Stimulated activated CD8-positive, alpha-beta memory T cell treated with anti-CD3 and anti-CD28 coated beads, Interleukin-2, amount 100 ng/mL, for 1 hour (primary cell): ENCODE data around the gene C19orf25.
"Not testable (repeated sequence)": the region's sequence is repeated elsewhere in the genome, so short reads cannot be mapped to it uniquely, and the experiment has no call there.

Experiments used
- DNase-seq, 2 donors: peaks; one replicate each; pipeline ENCODE4 v3.0.0-alpha.2; 2020; ENCODE audit warnings: low read depth in 2 of 2

C19orf25 gene

DNA sequence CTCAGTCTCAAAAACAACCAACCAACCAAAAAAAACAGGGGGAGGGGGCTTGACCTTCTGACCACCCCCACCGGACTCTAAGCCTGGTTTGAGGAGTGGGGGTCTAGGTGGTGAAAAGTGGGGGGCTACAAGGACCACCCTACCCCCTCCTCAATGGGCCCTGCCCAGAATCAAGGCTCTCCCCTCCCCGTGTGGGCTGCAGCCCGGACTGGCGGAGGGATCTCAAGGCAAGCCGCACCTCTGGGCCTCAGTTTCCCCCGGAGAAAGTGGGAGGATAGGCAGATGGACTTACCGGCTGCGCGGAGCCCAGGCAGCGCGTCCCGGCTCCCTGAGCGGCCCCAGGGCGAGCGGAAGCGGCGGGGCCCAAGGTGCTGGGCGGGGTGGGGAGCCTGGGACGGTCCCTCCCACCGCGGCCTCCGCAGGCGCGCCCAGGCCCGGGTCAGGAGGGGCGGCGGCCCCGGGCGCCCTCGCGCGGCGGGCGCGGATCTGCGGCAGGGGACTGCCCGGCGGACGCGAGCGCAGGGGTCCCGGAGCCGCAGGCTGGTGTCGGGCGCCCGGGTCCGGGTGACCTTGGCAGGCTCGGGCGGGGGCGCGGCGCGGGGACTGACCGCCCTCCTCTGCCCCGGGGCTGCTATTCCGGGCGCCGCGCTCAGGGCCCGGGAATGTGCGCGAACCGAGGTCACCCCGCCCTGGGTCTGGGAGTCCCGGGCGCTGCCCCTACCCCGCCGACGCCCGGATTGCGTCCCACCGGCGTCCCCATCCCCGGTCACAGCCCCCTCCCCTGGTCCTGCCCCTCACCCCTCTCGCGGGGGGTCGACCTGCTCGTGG lies 33.9 kb upstream of the C19orf25 start, which contains the start of gene ADAMTSL5:
Gene ADAMTSL5, minus strand, starts transcription at position 349 of the 828 bp plus-strand sequence. CDS start 2,076 bp downstream, outside the sequence.
- DNase-seq = peak; percentile 17 to 27

DNA sequence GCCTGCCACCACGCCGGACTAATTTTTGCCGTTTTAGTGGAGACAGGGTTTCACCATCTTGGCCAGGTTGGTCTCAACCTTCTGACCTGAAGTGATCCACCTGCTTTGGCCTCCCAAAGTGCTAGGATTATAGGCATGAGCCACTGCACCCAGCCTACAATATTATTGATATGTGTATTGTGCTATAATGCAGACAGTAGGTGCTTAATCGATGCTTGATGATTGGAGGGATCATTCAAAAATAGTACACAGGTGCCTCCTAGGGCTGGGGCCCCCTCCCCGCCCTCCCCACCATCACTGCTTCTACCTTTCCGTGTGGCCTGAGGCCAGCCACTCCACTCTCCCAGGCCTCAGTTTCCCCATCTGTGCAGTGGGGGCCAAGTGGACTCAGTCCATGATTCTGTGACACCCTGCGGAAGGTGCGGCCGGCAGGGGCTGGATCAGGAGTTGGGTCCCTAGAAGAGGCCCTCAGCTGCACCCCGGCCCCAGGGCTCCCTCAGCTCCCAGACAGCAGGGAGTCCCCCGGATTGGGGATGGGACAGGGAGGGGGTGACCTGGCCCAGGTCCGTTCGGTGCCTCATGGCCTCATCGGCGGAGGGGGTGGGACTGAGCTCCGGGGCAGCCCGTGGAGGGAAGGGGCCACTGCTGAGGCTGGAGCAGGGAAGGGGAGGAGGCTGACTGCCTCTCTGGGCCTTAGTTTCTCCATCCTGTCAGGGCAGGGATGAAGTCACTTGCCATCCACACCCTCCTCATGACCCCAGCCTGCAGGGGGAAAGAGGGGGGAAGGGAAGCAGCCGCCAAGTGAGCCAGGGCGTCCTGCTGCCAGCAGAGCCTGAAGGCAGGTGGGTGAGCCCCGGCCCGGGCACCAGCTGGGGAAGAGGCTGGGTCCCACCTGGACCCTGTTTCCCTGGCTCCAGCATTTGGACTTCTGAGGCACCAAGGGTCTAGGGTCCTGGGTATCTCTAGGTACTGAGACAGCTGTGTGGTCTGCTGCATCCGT lies 32.6 kb upstream of the C19orf25 start:
- DNase-seq = no peak

DNA sequence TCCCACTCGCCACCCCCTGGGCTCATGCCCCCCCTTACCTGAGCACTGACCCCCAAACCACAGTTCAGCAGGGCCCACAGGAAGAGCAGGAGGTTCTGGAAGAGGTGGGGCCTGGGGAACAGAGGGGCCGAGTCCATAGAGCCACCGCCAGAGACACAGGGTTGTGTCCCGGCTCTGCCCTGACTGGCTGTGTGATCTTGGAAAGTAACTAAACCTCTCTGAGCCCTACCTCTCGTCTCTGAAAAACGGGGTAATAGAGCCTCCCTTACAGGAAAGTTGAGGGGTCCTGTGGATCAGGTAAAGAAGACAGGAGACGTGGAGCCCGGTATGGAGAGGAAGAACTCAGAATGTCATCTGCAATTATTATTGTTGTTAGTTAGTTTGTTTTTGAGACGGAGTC lies 31.8 kb upstream of the C19orf25 start:
- DNase-seq = no peak

DNA sequence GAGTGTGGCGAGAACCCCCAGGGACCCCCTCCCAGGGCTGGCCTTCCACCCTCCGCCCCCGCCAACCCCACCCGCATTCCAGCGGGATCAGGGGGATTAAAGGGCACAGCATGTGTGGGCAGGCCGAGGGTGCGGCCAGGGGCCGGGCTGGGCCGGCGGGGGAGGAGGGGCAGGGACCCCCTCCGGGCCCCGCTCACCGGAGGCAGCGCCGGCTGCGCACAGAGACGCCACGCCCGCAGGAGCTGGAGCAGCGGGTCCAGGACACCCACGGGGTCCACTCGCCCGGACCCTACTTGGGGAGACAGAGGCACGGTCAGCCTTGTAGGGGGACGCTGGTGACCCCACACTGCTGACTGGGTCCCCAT lies 31.4 kb upstream of the C19orf25 start:
- DNase-seq = no peak

DNA sequence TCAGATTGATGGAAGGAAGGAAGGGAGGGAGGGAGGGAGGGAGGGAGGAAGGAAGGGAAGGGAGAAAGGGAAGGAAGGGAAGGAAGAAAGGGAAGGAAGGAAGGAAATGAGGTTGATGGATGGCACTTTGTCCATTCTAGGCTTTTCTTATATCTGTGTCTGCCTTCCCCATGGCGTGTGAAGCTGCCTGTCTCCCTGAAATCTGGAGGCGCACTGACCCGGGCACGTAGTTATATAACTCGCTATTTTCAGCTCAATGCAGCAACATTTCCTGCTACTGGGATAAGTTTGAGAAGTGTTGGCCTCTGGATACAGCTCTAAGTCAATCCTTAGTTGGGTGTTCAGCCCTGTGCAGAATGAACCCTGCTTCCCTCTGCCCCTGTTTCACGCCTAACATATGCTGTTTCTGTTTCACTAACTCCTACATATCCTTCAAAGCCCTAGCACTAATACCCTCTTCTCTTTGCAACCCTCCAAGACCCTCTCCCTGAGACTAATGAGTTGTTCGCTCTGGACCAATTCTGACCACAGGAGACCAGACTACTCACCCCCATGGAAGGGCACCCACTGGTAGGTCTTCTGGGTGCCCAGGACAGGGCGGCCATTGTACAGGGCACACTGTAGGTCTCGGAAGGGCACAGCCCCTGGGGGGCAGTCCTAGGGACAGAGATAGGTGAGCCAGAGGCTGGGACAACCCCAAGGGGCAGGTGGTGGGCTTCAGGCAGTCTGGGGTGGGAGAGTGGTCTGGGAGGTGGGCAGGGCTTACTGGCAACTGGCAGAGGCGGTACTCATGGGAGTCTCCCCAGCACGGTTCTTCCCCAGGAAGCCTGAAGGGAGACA lies 30.8 kb upstream of the C19orf25 start:
- no peak for DNase-seq

DNA sequence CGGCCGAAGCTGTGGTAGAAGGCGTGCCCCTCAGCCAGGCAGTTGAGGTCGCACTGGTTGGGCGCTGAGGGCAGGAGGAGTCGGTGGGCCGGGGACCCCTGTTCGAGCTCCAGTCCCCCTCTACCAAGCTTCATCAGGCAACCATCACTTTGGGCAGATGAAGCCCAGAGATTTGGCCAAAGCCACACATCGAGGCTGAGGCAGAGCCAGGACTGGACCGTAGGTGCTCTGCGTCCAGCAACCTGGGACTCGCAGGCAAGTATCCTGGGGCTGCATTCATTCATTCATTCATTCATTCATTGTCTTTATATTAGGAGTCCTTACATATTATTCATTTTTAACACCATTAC lies 29.5 kb upstream of the C19orf25 start:
- no peak for DNase-seq

DNA sequence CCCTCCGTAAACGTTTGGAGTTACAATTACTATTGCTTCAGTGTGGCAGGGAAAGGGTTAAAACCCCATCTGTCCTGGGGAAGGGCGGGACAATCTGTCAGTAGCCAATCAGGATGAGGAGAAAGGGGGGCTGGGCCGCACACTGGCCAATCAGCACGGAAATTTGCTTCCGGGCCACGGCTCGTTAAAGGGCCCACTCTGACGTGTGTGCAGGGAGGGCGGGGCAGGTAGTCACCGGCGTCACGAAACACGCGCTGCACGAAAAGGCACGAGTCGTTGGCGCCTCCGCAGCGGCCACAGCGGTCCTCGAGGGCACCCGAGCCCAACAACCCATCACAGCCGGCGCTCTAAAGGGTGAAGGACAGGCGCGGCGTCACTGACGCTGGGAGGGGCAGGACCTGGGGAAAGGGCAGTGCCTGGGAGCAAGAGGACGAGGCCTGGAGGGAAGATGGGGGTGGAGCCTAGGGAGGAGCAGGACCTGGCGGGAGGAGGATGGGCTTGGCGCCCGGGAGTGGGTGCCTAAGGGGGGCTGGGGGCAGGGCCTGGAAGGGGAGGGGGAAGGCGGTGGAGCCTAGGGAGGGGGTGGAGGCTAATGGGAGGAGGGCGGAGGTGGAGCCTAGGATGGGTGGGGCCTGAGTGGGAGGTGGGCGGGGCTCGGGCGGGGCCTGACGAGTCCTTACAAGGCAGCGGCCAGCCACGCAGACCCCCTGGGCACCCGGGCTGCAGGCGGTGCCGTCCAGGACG lies 28.9 kb upstream of the C19orf25 start:
- peak; percentile 72 to 82 for DNase-seq

DNA sequence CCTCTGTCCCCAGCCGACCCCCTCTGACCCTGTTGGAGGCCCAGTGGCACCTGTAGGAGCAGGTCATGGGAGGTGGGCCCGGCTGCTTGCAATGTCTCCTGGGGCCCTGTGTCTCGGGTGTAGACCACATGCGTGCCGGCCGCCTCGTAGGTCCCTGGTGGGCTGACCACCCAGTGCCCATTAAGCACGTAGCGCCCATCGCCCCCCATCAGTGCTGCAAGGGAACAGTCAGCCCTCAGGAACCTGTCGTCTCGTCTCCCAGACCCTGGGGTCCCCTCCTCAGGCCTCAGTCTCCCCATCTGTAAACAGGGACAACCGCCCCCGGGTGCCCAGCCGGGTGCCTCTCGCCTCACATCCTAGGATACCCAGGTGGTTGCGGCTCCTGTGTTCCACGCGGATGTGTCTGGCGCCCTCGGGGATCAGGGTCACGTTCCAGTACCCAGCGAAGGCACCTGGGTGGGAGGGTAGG lies 28.2 kb upstream of the C19orf25 start:
- no peak for DNase-seq

DNA sequence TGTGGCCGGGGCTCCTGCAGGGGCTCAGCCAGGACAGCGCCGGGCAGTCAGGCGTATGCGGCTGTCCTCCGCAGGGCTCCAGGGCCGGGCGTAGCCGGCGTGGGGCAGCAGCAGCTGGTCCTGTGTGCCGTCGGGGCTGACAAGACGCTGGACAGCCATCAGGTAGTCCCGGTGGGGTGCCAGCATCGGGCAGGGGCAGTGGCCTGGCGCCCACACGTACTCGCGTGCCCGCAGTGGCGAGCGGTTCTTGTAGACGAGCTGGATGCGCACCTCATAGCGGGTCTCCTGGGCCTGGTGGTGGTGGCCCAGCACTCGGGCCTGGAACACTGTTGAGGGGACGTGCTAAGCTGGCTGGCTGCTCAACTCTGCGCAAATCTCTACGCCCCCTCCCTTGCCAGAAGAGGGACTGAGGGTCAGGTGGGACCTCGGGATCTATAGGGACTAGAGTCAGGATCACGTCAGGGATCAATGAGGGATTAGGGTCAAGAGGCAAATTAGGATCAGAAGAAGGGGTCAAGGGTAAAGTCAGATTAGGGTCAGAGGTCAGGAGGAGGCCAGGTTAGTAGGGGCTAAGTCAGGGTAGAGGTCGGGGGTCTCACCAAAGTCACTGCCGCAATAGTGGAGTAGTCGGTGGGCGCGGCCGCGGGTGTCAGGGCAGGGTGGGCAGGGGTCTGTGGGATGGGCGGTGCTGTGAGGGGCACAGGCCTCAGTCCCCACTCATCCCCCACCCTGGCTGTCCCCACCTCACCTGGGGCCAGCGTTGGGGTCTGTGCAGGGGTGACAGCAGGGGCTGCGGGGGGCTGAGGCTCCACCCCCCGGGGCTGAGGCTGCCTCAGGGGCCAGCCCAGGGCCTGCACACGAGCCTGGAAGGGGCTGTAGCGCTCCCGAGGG lies 27.2 kb upstream of the C19orf25 start:
- DNase-seq = no peak

DNA sequence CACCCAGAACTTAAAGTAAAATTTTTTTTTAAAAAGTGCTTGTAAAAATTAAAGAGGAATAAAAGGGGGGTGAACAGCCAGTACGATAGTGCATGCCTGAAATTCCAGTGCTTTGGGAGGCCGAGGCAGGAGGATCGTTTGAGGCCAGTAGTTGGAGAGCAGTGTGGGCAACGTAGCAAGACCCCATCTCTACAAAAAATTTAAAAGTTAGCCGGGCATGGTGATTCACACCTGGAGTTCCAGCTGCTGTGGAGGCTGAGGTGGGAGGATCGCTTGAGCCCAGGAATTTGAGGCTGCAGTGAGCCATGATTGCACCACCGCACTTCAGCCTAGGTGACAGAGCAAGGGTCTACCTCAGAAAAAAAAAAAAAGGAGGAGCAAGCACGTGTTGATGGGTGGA lies 26.0 kb upstream of the C19orf25 start:
- no peak for DNase-seq

DNA sequence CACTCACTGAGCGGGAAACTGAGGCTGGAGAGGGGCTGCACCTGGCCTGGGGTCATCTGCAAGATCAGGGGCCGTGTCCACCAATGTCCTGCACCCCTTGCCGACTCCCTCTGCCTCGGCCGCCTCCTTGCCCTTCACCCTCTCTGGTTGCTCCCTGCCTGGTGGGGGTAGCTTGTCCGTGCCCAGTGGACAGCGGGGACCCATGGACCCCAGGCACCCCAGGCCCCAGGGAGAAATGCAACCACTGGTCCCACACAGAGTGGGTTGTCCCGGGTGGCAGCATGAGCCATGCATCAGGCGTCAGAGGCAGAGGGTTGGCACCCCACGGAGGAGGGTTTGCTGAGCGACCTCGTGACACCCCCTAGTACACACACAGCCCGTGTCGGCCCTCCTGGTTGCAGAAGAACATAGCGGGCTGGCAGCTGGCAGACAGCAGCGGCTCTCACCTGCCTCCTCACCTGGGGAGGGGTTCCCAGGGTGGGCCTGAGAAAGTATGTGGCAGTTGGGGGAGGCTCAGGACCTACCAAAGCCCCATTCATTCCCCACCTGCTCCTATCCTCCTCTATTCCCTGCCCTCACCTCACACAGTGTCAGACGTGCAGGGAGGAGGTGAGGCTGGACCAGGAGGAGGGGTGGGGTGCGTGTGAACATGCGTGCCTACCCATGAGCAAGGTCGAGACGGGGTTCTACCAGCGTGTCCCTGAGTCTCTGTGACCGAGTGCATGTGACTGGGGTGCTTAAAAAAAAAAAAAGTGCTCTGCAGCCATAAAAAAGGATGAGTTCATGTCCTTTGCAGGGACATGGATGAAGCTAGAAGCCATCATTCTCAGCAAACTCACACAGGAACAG lies 25.1 kb upstream of the C19orf25 start:
- DNase-seq = no peak

DNA sequence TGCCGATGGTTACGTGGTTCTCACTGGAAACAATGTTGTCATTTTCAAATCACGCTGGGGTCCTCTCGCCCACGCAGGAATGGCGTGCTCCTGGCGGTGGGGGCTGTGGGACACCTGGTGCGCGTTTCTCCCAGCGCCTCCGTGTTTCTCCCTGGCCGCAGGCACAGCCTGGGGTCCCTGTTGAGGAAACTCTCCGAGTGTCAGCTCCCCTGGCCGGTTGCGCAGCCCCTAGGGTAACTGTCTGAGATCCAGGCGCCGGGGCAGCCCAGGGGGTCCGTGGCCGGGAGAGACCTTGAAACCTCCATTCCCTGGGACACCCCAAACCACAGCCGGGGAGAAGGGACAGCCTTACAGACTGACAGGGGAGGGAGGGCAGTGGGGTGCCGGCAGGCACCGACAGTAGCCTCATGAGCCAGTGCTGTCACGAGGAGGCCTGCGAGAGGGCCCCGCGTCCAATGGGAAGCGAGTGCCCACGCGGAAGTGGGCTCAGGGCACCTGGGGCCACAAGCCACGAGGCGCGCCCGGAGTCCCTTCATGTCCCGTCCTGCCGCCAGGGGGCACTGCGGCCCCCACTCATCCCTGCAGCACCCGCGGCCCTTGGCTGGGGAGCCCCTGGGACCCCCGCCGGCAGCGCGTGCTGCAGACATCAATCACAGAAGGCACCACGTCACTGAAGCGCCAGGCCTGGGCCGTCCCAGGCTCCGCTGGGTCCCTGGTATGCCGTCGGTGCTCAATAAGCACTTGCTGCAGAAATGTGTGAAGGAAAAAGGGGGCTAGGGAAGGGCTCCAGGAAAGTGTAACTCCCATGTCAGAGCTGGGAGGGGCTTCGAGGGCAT lies 24.3 kb upstream of the C19orf25 start:
- DNase-seq = peak; percentile 25 to 33

DNA sequence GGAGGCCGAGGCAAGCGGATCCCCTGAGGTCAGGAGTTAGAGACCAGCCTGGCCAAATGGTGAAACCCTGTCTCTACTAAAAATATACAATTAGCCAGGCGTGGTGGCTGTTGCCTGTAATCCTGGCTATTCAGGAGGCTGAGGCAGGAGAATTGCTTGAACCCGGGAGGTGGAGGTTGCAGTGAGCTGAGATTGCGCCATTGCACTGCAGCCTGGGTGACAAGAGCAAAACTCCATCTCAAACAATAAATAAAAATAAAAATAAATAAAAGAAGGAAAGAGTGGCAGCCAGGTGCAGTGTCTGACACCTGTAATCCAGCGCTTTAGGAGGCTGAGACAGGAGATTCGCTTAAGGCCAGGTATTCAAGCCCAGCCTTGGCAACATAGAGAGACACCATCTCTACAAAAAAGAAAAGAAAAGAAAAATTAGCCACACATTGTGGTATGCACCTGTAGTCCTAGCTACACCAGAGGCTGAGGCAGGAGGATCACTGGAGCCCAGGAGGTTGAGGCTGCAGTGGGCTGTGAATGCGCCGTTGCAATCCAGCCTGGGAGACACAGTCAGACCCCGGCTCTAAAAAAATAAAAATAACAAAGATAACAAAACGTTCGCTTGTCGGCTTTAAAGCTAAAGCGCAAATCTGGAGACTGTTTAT lies 23.5 kb upstream of the C19orf25 start:
- DNase-seq = no peak

DNA sequence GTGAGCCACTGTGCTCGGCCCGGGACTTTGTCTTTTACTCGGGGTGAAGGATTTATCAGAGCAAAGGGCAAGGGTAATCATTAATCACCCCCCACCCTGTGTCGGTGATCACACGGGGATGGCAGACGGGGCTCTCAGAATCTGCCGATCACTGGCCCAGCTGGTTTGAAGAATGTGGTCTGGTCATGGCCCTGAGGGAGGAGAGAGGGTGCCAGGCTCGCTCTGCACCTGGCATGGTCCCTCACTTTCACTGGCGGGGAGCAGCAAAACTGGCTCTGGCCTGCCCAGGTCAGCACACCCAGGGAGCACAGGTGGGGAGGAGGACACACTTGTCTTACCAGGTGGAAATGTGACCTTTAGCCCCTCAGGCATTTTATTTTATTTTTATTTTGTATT lies 22.2 kb upstream of the C19orf25 start:
- no peak for DNase-seq

DNA sequence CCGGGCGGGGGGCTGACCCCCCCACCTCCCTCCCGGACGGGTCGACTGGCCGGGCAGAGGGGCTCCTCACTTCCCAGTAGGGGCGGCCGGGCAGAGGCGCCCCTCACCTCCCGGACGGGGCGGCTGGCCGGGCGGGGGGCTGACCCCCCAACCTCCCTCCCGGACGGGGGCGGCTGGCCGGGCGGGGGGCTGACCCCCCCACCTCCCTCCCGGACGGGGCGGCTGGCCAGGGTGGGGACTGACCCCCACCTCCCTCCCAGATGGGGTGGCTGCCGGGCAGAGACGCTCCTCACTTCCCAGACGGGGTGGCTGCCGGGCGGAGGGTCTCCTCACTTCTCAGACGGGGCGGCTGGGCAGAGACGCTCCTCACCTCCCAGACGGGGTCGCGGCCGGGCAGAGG lies 20.2 kb upstream of the C19orf25 start:
- DNase-seq = not testable (repeated sequence)

DNA sequence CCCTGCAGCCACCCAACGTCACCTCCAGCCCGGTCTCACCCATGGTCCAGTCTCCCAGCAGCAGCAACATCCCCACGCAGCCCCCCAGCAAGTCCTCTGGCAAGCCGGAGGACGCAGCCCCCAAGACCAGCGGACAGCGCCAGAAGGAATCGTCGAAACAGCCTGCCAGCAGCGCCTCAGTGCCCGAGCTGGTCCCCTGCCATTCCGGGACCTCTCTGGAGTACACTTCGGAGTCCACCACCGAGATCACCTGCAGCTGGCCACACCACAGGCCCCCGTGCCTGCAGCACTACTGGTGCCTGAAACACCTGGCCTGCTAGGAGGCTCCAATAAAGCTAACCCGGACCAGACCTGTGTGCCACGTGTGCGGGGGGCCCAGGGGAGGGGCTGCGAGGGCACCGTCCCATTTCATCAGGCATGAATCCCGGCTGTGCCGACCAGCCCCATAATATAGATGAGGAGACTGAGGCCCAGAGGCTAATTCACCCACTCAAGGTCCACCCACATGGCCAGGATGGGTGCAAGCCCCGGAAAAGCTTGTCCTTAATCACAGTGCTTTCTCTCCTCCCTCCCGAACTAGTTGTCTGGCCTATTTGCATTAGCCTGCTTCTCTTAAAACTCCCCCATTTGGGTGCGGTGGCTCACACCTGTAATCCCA lies 18.7 kb upstream of the C19orf25 start:
- DNase-seq = no peak
